ENCODE measurements around the gene PIGQ.
A peak's percentile ranks its signal among the peaks of the same experiment; 100 is the strongest.

Gene PIGQ

DNA sequence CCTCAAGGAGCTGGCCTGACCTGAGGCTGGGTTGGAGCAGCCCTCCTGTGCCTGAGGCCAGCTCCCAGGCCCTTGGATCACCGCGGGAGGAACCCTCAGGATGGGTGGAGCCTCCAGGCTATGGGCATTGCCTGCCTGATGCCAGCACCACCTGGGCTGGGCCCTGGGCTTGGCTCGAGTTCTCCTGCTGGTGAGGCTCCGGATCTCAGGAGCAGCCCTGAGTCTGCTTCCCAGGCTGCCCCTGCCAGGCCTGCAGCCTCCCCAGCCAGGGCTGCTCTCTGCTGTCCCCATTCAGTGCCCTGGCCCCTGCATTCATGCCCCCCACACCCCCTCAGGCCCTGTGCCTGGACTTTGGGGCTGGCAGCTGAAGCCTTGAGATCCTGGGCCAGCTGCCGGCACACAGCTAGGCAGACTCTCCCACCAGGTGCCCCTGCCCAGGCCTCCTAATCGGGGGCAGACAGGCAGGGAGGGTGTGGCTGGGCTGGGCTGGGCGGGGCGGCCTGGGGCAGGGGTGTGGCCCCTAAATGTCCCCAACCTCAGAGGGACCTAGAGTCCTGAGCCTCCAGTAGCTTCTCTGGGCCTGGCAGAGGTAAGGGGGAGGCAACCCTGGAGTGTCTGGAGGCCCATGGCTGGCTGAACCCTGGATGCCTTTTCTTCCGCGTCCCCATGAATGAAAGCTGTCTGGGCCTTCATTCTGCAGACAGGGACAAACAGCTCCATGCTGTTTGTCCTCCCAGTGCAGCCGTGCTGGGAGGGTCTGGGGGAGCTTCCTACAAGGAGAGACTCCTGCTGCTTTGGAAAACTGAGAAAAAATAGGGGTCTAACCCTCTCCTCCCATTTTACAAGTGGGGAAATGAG, 1.1 kb upstream of the PIGQ start:
- DNase-seq (ENCODE audit: low read depth): no peak
- in situ Hi-C loops (cut with HindIII; ENCODE audit: low sequenced_read_pairs): no loop called here
- peak overlapping the region; percentile 84 for H3K4me3 ChIP-seq (ENCODE audit: low read depth, low read length)
- TF ChIP-seq, protein P1, sequence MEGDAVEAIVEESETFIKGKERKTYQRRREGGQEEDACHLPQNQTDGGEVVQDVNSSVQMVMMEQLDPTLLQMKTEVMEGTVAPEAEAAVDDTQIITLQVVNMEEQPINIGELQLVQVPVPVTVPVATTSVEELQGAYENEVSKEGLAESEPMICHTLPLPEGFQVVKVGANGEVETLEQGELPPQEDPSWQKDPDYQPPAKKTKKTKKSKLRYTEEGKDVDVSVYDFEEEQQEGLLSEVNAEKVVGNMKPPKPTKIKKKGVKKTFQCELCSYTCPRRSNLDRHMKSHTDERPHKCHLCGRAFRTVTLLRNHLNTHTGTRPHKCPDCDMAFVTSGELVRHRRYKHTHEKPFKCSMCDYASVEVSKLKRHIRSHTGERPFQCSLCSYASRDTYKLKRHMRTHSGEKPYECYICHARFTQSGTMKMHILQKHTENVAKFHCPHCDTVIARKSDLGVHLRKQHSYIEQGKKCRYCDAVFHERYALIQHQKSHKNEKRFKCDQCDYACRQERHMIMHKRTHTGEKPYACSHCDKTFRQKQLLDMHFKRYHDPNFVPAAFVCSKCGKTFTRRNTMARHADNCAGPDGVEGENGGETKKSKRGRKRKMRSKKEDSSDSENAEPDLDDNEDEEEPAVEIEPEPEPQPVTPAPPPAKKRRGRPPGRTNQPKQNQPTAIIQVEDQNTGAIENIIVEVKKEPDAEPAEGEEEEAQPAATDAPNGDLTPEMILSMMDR (IDR thresholded peaks at IDR 0.05; ENCODE audit: low read depth, low read length, missing control alignments): no peak

DNA sequence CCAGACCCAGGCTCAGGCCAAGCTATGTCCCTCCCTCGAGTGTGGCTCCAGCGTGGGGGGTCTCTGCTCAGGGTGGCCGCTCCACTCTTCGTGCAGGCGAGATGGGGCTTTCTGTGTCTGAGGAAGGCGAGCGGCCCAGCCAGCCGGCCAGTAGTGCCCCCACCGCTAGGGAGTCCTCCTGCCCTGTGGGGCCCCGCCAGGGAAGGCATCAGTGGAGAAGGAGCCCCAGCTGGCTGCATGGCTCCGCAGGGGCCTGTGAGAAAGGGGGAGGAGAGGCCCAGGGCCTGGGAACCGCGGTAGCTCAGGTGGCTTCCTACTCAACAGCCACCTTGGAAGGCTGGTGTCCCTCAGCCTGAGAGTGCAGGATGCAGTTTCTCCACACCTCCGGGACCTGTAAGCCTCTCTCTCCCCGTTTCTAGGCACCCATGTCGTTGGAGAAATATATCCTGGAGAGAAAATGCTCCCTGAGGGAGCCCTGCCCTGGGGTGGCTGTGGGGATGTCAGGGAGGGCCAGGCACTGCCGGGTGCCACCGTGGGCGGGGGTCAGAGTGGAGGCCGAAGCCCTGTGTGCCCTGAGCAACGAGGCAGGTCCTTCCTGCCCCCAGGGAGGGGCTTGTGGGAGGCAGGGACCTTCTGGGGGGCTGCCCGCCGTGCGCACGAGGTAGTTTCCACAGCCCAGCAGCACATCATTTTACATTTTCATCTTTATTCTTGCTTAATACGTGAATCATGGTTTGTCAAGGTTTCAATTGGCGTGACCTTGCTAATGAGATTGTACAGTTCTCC, 3.3 kb downstream of the PIGQ start:
- in situ Hi-C loops (cut with HindIII; ENCODE audit: low sequenced_read_pairs): no loop called here
- TF ChIP-seq, protein P1 (IDR thresholded peaks at IDR 0.05; ENCODE audit: low read depth, low read length, missing control alignments): no peak
- DNase-seq (ENCODE audit: low read depth): no peak
- no peak overlapping the region for H3K4me3 ChIP-seq (ENCODE audit: low read depth, low read length)

DNA sequence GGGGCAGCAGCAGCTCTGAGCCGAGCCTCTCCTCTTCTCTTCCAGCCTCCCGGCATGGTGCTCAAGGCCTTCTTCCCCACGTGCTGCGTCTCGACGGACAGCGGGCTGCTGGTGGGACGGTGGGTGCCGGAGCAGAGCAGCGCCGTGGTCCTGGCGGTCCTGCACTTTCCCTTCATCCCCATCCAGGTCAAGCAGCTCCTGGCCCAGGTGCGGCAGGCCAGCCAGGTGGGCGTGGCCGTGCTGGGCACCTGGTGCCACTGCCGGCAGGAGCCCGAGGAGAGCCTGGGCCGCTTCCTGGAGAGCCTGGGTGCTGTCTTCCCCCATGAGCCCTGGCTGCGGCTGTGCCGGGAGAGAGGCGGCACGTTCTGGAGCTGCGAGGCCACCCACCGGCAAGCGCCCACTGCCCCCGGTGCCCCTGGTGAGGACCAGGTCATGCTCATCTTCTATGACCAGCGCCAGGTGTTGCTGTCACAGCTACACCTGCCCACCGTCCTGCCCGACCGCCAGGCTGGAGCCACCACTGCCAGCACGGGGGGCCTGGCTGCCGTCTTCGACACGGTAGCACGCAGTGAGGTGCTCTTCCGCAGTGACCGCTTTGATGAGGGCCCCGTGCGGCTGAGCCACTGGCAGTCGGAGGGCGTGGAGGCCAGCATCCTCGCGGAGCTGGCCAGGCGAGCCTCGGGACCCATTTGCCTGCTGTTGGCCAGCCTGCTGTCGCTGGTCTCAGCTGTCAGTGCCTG, 4.4 kb downstream of the PIGQ start:
- H3K4me3 ChIP-seq (ENCODE audit: low read depth, low read length): no peak overlapping the region
- TF ChIP-seq, protein P1 (IDR thresholded peaks at IDR 0.05; ENCODE audit: low read depth, low read length, missing control alignments): no peak
- no peak for DNase-seq (ENCODE audit: low read depth)
- in situ Hi-C loops (cut with HindIII; ENCODE audit: low sequenced_read_pairs): no loop called here

- TF ChIP-seq, protein P1 (IDR thresholded peaks at IDR 0.05; ENCODE audit: low read depth, low read length, missing control alignments): no peak
- no peak overlapping the region for H3K4me3 ChIP-seq (ENCODE audit: low read depth, low read length)
- DNase-seq (ENCODE audit: low read depth): no peak
- in situ Hi-C loops (cut with HindIII; ENCODE audit: low sequenced_read_pairs): no loop called here
These were observed 5.8 kb downstream of the PIGQ start for GRCh38 chr16:575354-576196.

- in situ Hi-C loops (cut with HindIII; ENCODE audit: low sequenced_read_pairs): no loop called here
- H3K4me3 ChIP-seq (ENCODE audit: low read depth, low read length): no peak overlapping the region
- DNase-seq (ENCODE audit: low read depth): no peak
- TF ChIP-seq, protein P1 (IDR thresholded peaks at IDR 0.05; ENCODE audit: low read depth, low read length, missing control alignments): no peak
These were observed 6.5 kb downstream of the PIGQ start for GRCh38 chr16:576197-576822.

All from astrocyte of the cerebellum (primary cell).